COR-L47 (cell line): ENCODE measurements around the gene KCTD2.

Source experiments
- DNase-seq: peaks from one replicate; lab custom pipeline; 2025; lab: John Stamatoyannopoulos, UW

Gene KCTD2

GRCh38 chr17:75099881-75100595 lies 53.0 kb downstream of the KCTD2 start:
- DNase-seq = no peak

- no peak for DNase-seq
Measured at GRCh38 chr17:75102385-75102821, 55.4 kb downstream of the KCTD2 start.

GRCh38 chr17:75103601-75104554 lies 56.9 kb downstream of the KCTD2 start:
- DNase-seq = no peak

GRCh38 chr17:75105126-75106080 lies 58.4 kb downstream of the KCTD2 start:
- DNase-seq = peak; percentile 83

- DNase-seq = no peak
Measured at GRCh38 chr17:75108193-75108592, 61.2 kb downstream of the KCTD2 start.

GRCh38 chr17:75109046-75109406 lies 62.0 kb downstream of the KCTD2 start:
- DNase-seq = no peak

- peak; percentile 79 for DNase-seq
Measured at GRCh38 chr17:75109407-75110233, 62.6 kb downstream of the KCTD2 start, which contains the start of gene ARMC7. Gene ARMC7, plus strand, starts transcription at chr17:75109969. Its CDS starts 320 bp downstream, at chr17:75110289.

- no peak for DNase-seq
Measured at GRCh38 chr17:75110234-75110937, 63.4 kb downstream of the KCTD2 start.

GRCh38 chr17:75111777-75112335 lies 64.8 kb downstream of the KCTD2 start:
- DNase-seq = no peak

- DNase-seq = peak; percentile 73
Measured at GRCh38 chr17:75113798-75114551, 67.0 kb downstream of the KCTD2 start.

GRCh38 chr17:75114552-75115314 lies 67.7 kb downstream of the KCTD2 start:
- DNase-seq = no peak
